HepG2 (cell line): ENCODE results near the gene KL.

ENCODE experiments used
- BCLAF1 ChIP-seq: fragments of 450-650 bp; IDR thresholded peaks from 2 replicates; pipeline ENCODE4 v1.6.1; 2017; ENCODE audit warnings: mild to moderate bottlenecking
- CTCF ChIP-seq: sonication (generic); formaldehyde crosslinking; IDR thresholded peaks from 2 replicates; pipeline ENCODE4 v1.5.0; 2020; ENCODE audit warnings: mild to moderate bottlenecking, missing genetic modification reagents, moderate library complexity
- DNMT3B ChIP-seq: conservative IDR thresholded peaks from 2 replicates; pipeline ENCODE4 v1.6.1; 2016; ENCODE audit warnings: missing biosample characterization, control low read depth
- ETS1 ChIP-seq: sonication (generic); formaldehyde crosslinking; IDR thresholded peaks from 2 replicates; pipeline ENCODE4 v1.4.0; 2020; ENCODE audit warnings: missing genetic modification reagents
- MXI1 ChIP-seq: IDR thresholded peaks from 3 replicates; pipeline ENCODE4 v1.6.1; 2012; ENCODE audit warnings: low read depth, low read length, inconsistent platforms, borderline replicate concordance
- NR2C2 ChIP-seq: sonication (generic); formaldehyde crosslinking; IDR thresholded peaks from 2 replicates; pipeline ENCODE4 v1.4.0; 2020; ENCODE audit warnings: missing genetic modification reagents, mild to moderate bottlenecking, moderate library complexity, borderline replicate concordance
- POLR2A ChIP-seq, 2 experiments: IDR thresholded peaks; 2 replicates each; pipeline ENCODE4 v1.6.1; 2011; ENCODE audit warnings: low read depth in 2 of 2, low read length in 2 of 2, mild to moderate bottlenecking in 1 of 2, moderate library complexity in 1 of 2; ENCODE audit not compliant: insufficient read depth in 1 of 2
- U2AF1 ChIP-seq: fragments of 200-400 bp; formaldehyde crosslinking; optimal IDR thresholded peaks from 2 replicates; pipeline ENCODE3; 2017; ENCODE audit warnings: mild to moderate bottlenecking, low read depth, low read length
- ZBTB21 ChIP-seq: sonication (generic); formaldehyde crosslinking; IDR thresholded peaks from 2 replicates; pipeline ENCODE4 v1.4.0; 2020; ENCODE audit warnings: missing genetic modification reagents
- ZNF121 ChIP-seq: sonication (generic); formaldehyde crosslinking; IDR thresholded peaks from 2 replicates; pipeline ENCODE4 v1.5.0; 2020; ENCODE audit warnings: mild to moderate bottlenecking, missing genetic modification reagents
- ZNF264 ChIP-seq: sonication (generic); formaldehyde crosslinking; IDR thresholded peaks from 2 replicates; pipeline ENCODE4 v1.4.0; 2020; ENCODE audit warnings: missing genetic modification reagents
- ZNF709 ChIP-seq: sonication (generic); formaldehyde crosslinking; IDR thresholded peaks from 2 replicates; pipeline ENCODE4 v1.5.0; 2020; ENCODE audit warnings: mild to moderate bottlenecking, missing genetic modification reagents

GRCh38 chr13:33016414-33017322 is at the start of gene KL:
- TF ChIP-seq ETS1 (CRISPR knock-in tag) (no peak), ZNF264 (CRISPR knock-in tag) (no peak), CTCF (CRISPR knock-in tag) (no peak), U2AF1 (no peak), POLR2A (IDR thresholded peaks at IDR 0.05; ENCODE audit: insufficient read depth in 1 of 2, low read depth in 2 of 2, low read length in 2 of 2) (no peak), ZBTB21 (CRISPR knock-in tag) (no peak), ZNF709 (CRISPR knock-in tag) (no peak), BCLAF1 (no peak), NR2C2 (CRISPR knock-in tag) (no peak), DNMT3B (no peak), MXI1 (no peak), ZNF121 (CRISPR knock-in tag) (no peak)
